Stimulated activated CD8-positive, alpha-beta memory T cell treated with anti-CD3 and anti-CD28 coated beads, Interleukin-2, amount 100 ng/mL, for 1 hour (primary cell): ENCODE data around the gene PIP4K2A.
"Not testable (repeated sequence)": the region's sequence is repeated elsewhere in the genome, so short reads cannot be mapped to it uniquely, and the experiment has no call there.

Experiments used
- DNase-seq, 2 donors: peaks; one replicate each; pipeline ENCODE4 v3.0.0-alpha.2; 2020; ENCODE audit warnings: low read depth in 2 of 2

The PIP4K2A gene

GRCh38 chr10:22719406-22720042 lies 5.1 kb upstream of the PIP4K2A start:
- DNase-seq: no peak

- not testable (repeated sequence) for DNase-seq
Observed at GRCh38 chr10:22718659-22719058, 4.3 kb upstream of the PIP4K2A start.

- DNase-seq: no peak
Observed at GRCh38 chr10:22717728-22718127, 3.4 kb upstream of the PIP4K2A start.

GRCh38 chr10:22716943-22717342 lies 2.6 kb upstream of the PIP4K2A start:
- no peak for DNase-seq

- no peak for DNase-seq
Observed at GRCh38 chr10:22715290-22715625, 880 bp upstream of the PIP4K2A start.

GRCh38 chr10:22713853-22714478 lies 412 bp downstream of the PIP4K2A start:
- peak in 1 of 2 donors; percentile 16 for DNase-seq

- DNase-seq: peak; percentile 14 to 19
Observed at GRCh38 chr10:22712956-22713852, 1.2 kb downstream of the PIP4K2A start.

- no peak for DNase-seq
Observed at GRCh38 chr10:22712211-22712955, 2.0 kb downstream of the PIP4K2A start.

- no peak for DNase-seq
Observed at GRCh38 chr10:22711373-22711772, 3.0 kb downstream of the PIP4K2A start.

GRCh38 chr10:22710139-22710745 lies 4.1 kb downstream of the PIP4K2A start:
- DNase-seq: no peak

GRCh38 chr10:22708772-22709171 lies 5.6 kb downstream of the PIP4K2A start:
- no peak for DNase-seq

- DNase-seq: no peak
Observed at GRCh38 chr10:22705527-22705926, 8.9 kb downstream of the PIP4K2A start.

- DNase-seq: no peak
Observed at GRCh38 chr10:22704942-22705341, 9.4 kb downstream of the PIP4K2A start.

- DNase-seq: no peak
Observed at GRCh38 chr10:22704471-22704911, 9.9 kb downstream of the PIP4K2A start.

GRCh38 chr10:22702348-22702747 lies 12.0 kb downstream of the PIP4K2A start:
- no peak for DNase-seq

- DNase-seq: no peak
Observed at GRCh38 chr10:22701132-22701826, 13.1 kb downstream of the PIP4K2A start.

GRCh38 chr10:22700489-22700888 lies 13.9 kb downstream of the PIP4K2A start:
- no peak for DNase-seq

GRCh38 chr10:22699976-22700375 lies 14.4 kb downstream of the PIP4K2A start:
- no peak for DNase-seq

- no peak for DNase-seq
Observed at GRCh38 chr10:22698941-22699440, 15.4 kb downstream of the PIP4K2A start.

GRCh38 chr10:22697800-22698199 lies 16.6 kb downstream of the PIP4K2A start:
- no peak for DNase-seq

GRCh38 chr10:22697101-22697500 lies 17.3 kb downstream of the PIP4K2A start:
- no peak for DNase-seq
